ENCODE results near the gene IFT22.

GRCh38 chr7:101368422-101369165 lies 47.0 kb upstream of the IFT22 start:
- TF ChIP-seq, protein P1, sequence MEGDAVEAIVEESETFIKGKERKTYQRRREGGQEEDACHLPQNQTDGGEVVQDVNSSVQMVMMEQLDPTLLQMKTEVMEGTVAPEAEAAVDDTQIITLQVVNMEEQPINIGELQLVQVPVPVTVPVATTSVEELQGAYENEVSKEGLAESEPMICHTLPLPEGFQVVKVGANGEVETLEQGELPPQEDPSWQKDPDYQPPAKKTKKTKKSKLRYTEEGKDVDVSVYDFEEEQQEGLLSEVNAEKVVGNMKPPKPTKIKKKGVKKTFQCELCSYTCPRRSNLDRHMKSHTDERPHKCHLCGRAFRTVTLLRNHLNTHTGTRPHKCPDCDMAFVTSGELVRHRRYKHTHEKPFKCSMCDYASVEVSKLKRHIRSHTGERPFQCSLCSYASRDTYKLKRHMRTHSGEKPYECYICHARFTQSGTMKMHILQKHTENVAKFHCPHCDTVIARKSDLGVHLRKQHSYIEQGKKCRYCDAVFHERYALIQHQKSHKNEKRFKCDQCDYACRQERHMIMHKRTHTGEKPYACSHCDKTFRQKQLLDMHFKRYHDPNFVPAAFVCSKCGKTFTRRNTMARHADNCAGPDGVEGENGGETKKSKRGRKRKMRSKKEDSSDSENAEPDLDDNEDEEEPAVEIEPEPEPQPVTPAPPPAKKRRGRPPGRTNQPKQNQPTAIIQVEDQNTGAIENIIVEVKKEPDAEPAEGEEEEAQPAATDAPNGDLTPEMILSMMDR (conservative IDR thresholded peaks at IDR 0.05 in 1 of 2, IDR thresholded peaks at IDR 0.05 in 1 of 2; ENCODE audit: extremely low read depth in 1 of 2, insufficient read depth in 1 of 2, low read depth in 1 of 2, low read length in 2 of 2) = no peak
- TF ChIP-seq EZH2 (IDR thresholded peaks at IDR 0.05; ENCODE audit: borderline replicate concordance, low read length) = no peak
